A549 treated with Mapracorat at 1 μM for 4 hours (cell line): ENCODE data around the gene HAUS6. TPM values are rescaled to one million over a fixed set of nuclear protein-coding genes. Genes with fewer than 3 reads are reported as not detected.

Experiments used
- total RNA-seq: library from RNA; stranded (reverse); fragments of 200-300 nt; extraction: Qiagen RNA extraction; gene quantifications from 5 replicates; pipeline ENCODE4 v1.2.3, GENCODE V29; 2022

Gene HAUS6, protein sequence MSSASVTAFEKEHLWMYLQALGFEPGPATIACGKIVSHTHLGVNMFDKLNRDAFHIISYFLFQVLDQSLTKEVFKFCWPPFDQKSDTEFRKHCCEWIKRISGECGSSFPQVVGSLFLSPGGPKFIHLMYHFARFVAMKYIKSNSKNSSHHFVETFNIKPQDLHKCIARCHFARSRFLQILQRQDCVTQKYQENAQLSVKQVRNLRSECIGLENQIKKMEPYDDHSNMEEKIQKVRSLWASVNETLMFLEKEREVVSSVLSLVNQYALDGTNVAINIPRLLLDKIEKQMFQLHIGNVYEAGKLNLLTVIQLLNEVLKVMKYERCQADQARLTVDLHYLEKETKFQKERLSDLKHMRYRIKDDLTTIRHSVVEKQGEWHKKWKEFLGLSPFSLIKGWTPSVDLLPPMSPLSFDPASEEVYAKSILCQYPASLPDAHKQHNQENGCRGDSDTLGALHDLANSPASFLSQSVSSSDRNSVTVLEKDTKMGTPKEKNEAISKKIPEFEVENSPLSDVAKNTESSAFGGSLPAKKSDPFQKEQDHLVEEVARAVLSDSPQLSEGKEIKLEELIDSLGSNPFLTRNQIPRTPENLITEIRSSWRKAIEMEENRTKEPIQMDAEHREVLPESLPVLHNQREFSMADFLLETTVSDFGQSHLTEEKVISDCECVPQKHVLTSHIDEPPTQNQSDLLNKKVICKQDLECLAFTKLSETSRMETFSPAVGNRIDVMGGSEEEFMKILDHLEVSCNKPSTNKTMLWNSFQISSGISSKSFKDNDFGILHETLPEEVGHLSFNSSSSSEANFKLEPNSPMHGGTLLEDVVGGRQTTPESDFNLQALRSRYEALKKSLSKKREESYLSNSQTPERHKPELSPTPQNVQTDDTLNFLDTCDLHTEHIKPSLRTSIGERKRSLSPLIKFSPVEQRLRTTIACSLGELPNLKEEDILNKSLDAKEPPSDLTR
- total RNA-seq, result 19.7 to 27.0 TPM (median 25.7 TPM) in 5 replicates

DNA sequence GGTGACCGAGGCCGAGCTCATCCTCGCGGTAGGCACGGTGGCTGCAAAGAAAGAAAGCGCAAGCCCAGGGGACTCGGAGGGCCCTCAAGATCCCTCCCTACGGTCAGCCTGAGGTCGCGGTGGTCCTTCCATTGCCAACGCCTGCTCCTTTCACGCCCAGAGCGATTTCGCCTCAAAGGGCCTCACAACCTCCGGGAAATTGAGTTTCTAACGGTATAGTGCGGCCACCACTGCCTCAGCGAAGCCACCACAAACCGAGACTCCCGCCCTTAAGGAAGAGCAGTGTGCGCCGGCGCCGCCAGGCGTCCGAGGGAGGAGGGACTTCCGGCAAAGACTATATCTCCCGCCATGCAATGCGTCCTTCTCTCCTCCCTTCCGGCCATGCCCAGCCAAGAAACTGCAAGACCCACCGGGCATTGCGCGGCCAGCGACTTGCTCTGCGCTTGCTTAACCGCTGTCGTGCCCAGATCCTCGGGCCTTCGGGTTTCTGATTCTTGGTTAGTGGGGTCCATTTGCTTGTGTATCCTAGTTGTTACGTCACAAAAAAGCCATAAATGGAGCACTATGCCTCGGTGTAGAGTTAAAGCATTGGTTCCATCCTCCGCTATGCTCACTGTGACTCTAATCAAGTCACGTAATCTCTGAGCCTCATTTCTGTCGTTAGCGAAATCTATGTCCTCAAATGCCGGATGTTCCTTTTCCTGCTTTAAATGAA lies at the start of gene HAUS6:
Gene HAUS6, minus strand, starts transcription at position 274 of the 715 bp plus-strand sequence. Its CDS starts 253 bp downstream, at position 21.

DNA sequence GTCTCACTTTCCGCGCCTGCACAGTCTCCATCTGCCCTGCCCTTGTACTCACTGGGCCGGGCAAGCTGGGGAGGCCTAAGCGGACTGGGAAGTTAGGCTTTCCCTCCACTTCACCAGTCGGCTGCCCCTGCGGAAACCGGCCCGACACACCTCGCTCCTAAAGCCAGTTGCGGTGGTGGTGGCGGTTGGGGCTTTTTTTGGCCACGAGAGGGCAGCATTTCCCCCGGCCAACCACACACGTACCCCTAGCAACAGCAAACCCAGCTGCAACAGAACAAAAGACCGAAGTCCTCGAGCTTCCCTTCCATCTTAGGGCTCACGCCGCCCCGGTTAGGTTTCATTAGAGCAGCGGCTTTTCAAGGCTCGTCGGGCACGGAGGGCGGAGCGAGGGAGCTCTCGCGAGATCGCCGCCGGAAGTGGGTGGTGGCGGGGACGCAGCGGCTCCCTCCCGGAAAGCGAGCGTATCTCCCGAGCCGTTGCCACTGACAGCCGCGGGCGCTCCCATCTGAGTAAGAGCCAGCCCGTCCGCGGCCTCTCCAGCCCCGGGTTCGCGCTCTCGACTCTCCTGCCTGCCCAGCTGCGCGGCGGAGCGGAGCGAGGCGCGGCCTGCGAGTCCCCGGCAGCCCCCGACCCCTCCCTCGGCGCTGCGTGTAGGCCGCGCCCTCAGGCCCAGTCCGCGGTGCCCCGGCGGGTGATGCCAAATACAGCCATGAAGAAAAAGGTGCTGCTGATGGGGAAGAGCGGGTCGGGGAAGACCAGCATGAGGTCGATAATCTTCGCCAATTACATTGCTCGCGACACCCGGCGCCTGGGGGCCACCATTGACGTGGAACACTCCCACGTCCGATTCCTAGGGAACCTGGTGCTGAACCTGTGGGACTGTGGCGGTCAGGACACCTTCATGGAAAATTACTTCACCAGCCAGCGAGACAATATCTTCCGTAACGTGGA lies 53.5 kb downstream of the HAUS6 start, which contains the start of gene RRAGA:
Gene RRAGA, plus strand, starts transcription at position 462 of the 951 bp plus-strand sequence. Its CDS starts 233 bp downstream, at position 695.

DNA sequence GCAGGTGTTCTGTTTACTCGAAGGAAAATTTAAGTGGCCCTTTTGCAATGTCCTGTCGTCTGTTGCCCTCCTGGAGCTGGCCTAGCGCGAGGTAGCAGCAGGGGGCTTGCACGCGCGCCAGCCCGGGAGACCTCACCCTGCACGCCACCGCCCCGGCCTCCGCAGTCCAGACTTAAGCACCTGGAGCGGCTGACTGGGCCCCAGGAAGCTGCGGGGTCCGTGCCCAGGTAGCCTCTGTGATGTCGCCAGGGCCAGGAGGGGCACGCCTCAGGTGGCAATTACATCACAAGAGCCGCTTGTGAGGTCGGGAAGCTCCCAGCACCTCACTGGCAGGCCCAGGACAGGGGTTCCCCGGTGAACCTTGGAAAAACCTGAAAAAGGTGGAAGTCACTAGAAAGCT lies 69.7 kb downstream of the HAUS6 start, which contains the start of gene SAXO1:
Gene SAXO1, minus strand, starts transcription at position 195 of the 400 bp plus-strand sequence. CDS start 301 bp downstream, outside the sequence.

Other genes starting within 250 kb of the HAUS6 start
- gene SAXO1, start 69.7 kb downstream of the HAUS6 start, total RNA-seq, result not detected in 5 replicates
- gene RRAGA, start 53.5 kb downstream of the HAUS6 start, total RNA-seq, result 108 to 133 TPM (median 128 TPM) in 5 replicates
- gene PLIN2, start 24.6 kb upstream of the HAUS6 start, total RNA-seq, result 58.8 to 74.4 TPM (median 62.5 TPM) in 5 replicates
- gene DENND4C, start 127.8 kb upstream of the HAUS6 start, total RNA-seq, result 13.3 to 17.3 TPM (median 16.5 TPM) in 5 replicates